T-helper 2 cell treated with Interferon-gamma antibody and Interleukin-4, amounts not matched to agents 5 μg/mL and 100 μg/mL, for 36 hours (primary cell): ENCODE measurements around the gene ABCA7.
"Not testable (repeated sequence)": the region's sequence is repeated elsewhere in the genome, so short reads cannot be mapped to it uniquely, and the experiment has no call there.

ENCODE experiments used
- DNase-seq: peaks from one replicate; pipeline ENCODE4 v3.0.0; 2021; ENCODE audit warnings: low spot score
- H3K27ac Mint-ChIP-seq: one replicate; pipeline ENCODE4 v1.8.0; 2021; ENCODE audit warnings: mild to moderate bottlenecking, mixed read lengths
- H3K27me3 Mint-ChIP-seq: one replicate; pipeline ENCODE4 v1.8.0; 2021; ENCODE audit warnings: low read depth, mixed read lengths
- H3K36me3 Mint-ChIP-seq: one replicate; pipeline ENCODE4 v1.8.0; 2021; ENCODE audit warnings: low read depth, mixed read lengths
- H3K4me1 Mint-ChIP-seq: one replicate; pipeline ENCODE4 v1.8.0; 2021; ENCODE audit warnings: low read depth, mixed read lengths
- H3K4me3 Mint-ChIP-seq: one replicate; pipeline ENCODE4 v1.8.0; 2022; ENCODE audit warnings: mild to moderate bottlenecking, moderate library complexity, mixed read lengths
- H3K9me3 Mint-ChIP-seq: one replicate; pipeline ENCODE4 v1.8.0; 2021; ENCODE audit warnings: mixed read lengths

The ABCA7 gene

GRCh38 chr19:1110809-1111640 lies 71.1 kb downstream of the ABCA7 start:
- H3K9me3 Mint-ChIP-seq: no peaks in the 10 kb centered on the region
- H3K27ac Mint-ChIP-seq: no peak overlapping the region
- H3K27me3 Mint-ChIP-seq: no peaks in the 10 kb centered on the region
- no peak for DNase-seq
- H3K4me1 Mint-ChIP-seq: no peaks in the 10 kb centered on the region
- H3K36me3 Mint-ChIP-seq: peaks cover 3% of the 10 kb centered on the region
- H3K4me3 Mint-ChIP-seq: no peak overlapping the region

- no peak overlapping the region for H3K27ac Mint-ChIP-seq
- H3K4me1 Mint-ChIP-seq: no peaks in the 10 kb centered on the region
- no peak for DNase-seq
- H3K36me3 Mint-ChIP-seq: peaks cover 3% of the 10 kb centered on the region
- H3K27me3 Mint-ChIP-seq: no peaks in the 10 kb centered on the region
- no peak overlapping the region for H3K4me3 Mint-ChIP-seq
- no peaks in the 10 kb centered on the region for H3K9me3 Mint-ChIP-seq
These were observed 71.8 kb downstream of the ABCA7 start for GRCh38 chr19:1111641-1112267.

GRCh38 chr19:1112268-1113029 lies 72.5 kb downstream of the ABCA7 start:
- Mint-ChIP-seq H3K36me3 (peaks cover 3% of the 10 kb centered on the region), H3K4me1 (no peaks in the 10 kb centered on the region), H3K27me3 (no peaks in the 10 kb centered on the region), H3K4me3 (no peak overlapping the region), H3K27ac (no peak overlapping the region), H3K9me3 (no peaks in the 10 kb centered on the region)
- no peak for DNase-seq

- no peaks in the 10 kb centered on the region for H3K4me1 Mint-ChIP-seq
- H3K36me3 Mint-ChIP-seq: peaks cover 2% of the 10 kb centered on the region
- H3K9me3 Mint-ChIP-seq: no peaks in the 10 kb centered on the region
- no peak overlapping the region for H3K27ac Mint-ChIP-seq
- no peaks in the 10 kb centered on the region for H3K27me3 Mint-ChIP-seq
- peak; percentile 75 for DNase-seq
- H3K4me3 Mint-ChIP-seq: no peak overlapping the region
These were observed 73.4 kb downstream of the ABCA7 start for GRCh38 chr19:1113030-1113985.

GRCh38 chr19:1113986-1114483 lies 74.1 kb downstream of the ABCA7 start:
- Mint-ChIP-seq H3K27ac (no peak overlapping the region), H3K9me3 (no peaks in the 10 kb centered on the region), H3K4me1 (no peaks in the 10 kb centered on the region), H3K36me3 (peaks cover 5% of the 10 kb centered on the region), H3K4me3 (no peak overlapping the region), H3K27me3 (no peaks in the 10 kb centered on the region)
- no peak for DNase-seq

- DNase-seq, H3K4me3 Mint-ChIP-seq, H3K9me3 Mint-ChIP-seq, H3K27ac Mint-ChIP-seq, H3K36me3 Mint-ChIP-seq, H3K4me1 Mint-ChIP-seq, H3K27me3 Mint-ChIP-seq: not testable (repeated sequence)
These were observed 74.8 kb downstream of the ABCA7 start for GRCh38 chr19:1114728-1115127.
